DND-41 (cell line): Measurements from ENCODE around the gene RBL2.
A peak's percentile ranks its signal among the peaks of the same experiment; 100 is the strongest.

Experiments
- ATAC-seq: fragments of 200-7000 bp; cut with Tn5 transposase; 3 replicates; pipeline ENCODE4 v1.9.1; 2021; ENCODE audit warnings: low read depth; ENCODE audit not compliant: insufficient read depth
- DNase-seq: peaks from one replicate; pipeline ENCODE4 v3.0.0-alpha.2; 2020
- H2AFZ ChIP-seq: 2 replicates; pipeline ENCODE4 v1.6.0; 2012; ENCODE audit warnings: low read depth, low read length
- H3K27ac ChIP-seq: 2 replicates; pipeline ENCODE4 v1.5.1; 2012; ENCODE audit warnings: low read length, inconsistent platforms
- H3K27me3 ChIP-seq: fragments of 200-600 bp; sonication (generic); 2 replicates; pipeline ENCODE4 v1.6.0; 2012; ENCODE audit warnings: low read length, mild to moderate bottlenecking, inconsistent platforms; ENCODE audit not compliant: insufficient read depth, poor library complexity
- H3K36me3 ChIP-seq: 2 replicates; pipeline ENCODE4 v1.5.1; 2012; ENCODE audit warnings: low read length, inconsistent platforms; ENCODE audit not compliant: insufficient read depth
- H3K4me1 ChIP-seq: 2 replicates; pipeline ENCODE4 v1.5.1; 2012; ENCODE audit warnings: mild to moderate bottlenecking, low read length; ENCODE audit not compliant: insufficient read depth
- H3K4me2 ChIP-seq: 2 replicates; pipeline ENCODE4 v1.6.0; 2012; ENCODE audit warnings: mild to moderate bottlenecking, moderate library complexity, low read length, inconsistent platforms; ENCODE audit not compliant: insufficient read depth
- H3K4me3 ChIP-seq, 2 experiments: fragments of 200-600 bp in 1 of 2; shearing (Covaris generic) in 1 of 2; 2 replicates each; pipeline ENCODE4 v1.5.1; 2012 to 2016; ENCODE audit warnings: inconsistent platforms in 2 of 2, low read length in 2 of 2, mild to moderate bottlenecking in 2 of 2, low read depth in 1 of 2, moderate library complexity in 1 of 2
- H3K79me2 ChIP-seq: 2 replicates; pipeline ENCODE4 v1.6.0; 2012; ENCODE audit warnings: low read length, inconsistent platforms; ENCODE audit not compliant: insufficient read depth
- H3K9ac ChIP-seq: 2 replicates; pipeline ENCODE4 v1.6.0; 2012; ENCODE audit warnings: low read depth, mild to moderate bottlenecking, inconsistent platforms, low read length, moderate library complexity
- H3K9me3 ChIP-seq: 2 replicates; pipeline ENCODE4 v1.5.1; 2012; ENCODE audit warnings: low read length, moderate library complexity, mild to moderate bottlenecking, inconsistent platforms; ENCODE audit not compliant: insufficient read depth, severe bottlenecking
- H4K20me1 ChIP-seq: 2 replicates; pipeline ENCODE4 v1.6.0; 2012; ENCODE audit warnings: low read length; ENCODE audit not compliant: insufficient read depth
- CTCF ChIP-seq: IDR thresholded peaks from 2 replicates; pipeline ENCODE4 v1.5.1; 2012; ENCODE audit warnings: borderline replicate concordance, low read length, moderate library complexity, mild to moderate bottlenecking; ENCODE audit not compliant: poor library complexity, severe bottlenecking; ENCODE audit errors: extremely low read depth
- EZH2 ChIP-seq: IDR thresholded peaks from 3 replicates; pipeline ENCODE4 v1.6.1; 2012; ENCODE audit warnings: borderline replicate concordance, low read depth, mild to moderate bottlenecking, moderate library complexity, low read length, inconsistent platforms; ENCODE audit not compliant: severe bottlenecking

Gene RBL2

GRCh38 chr16:53433509-53433908 is 762 bp upstream of the RBL2 start:
- DNase-seq (no peak), ATAC-seq (no peak)
- no peaks in the 10 kb centered on the region for H3K27me3 ChIP-seq
- no peak overlapping the region; the same call in 1 of the 2 replicates for H3K27ac ChIP-seq
- peak overlapping the region; percentile 94 for H2AFZ ChIP-seq
- peaks cover 5% of the 10 kb centered on the region; the same call in 1 of the 2 replicates for H3K36me3 ChIP-seq
- H3K4me2 ChIP-seq, result peak overlapping the region; percentile 85; the same call in 1 of the 2 replicates
- no peak overlapping the region for H3K9ac ChIP-seq
- H3K9me3 ChIP-seq, result no peaks in the 10 kb centered on the region
- H3K4me1 ChIP-seq, result peaks cover 25% of the 10 kb centered on the region
- H3K4me3 ChIP-seq, result peak overlapping the region in 1 of 2 experiments; percentile 77; a peak in 2 of 4 replicates
- TF ChIP-seq CTCF, result no peak
- TF ChIP-seq EZH2, result no peak
- H4K20me1 ChIP-seq, result peaks cover 26% of the 10 kb centered on the region
- peaks cover 41% of the 10 kb centered on the region for H3K79me2 ChIP-seq

- DNase-seq, result no peak
- peak overlapping the region; percentile 95 for H3K9ac ChIP-seq
- peaks cover 26% of the 10 kb centered on the region for H4K20me1 ChIP-seq
- H3K4me1 ChIP-seq, result peaks cover 25% of the 10 kb centered on the region
- H3K79me2 ChIP-seq, result peaks cover 45% of the 10 kb centered on the region
- no peak for ATAC-seq
- peak overlapping the region; percentile 95 for H3K27ac ChIP-seq
- peaks cover 7% of the 10 kb centered on the region for H3K36me3 ChIP-seq
- H3K4me2 ChIP-seq, result peak overlapping the region; percentile 85
- no peaks in the 10 kb centered on the region for H3K9me3 ChIP-seq
- peak overlapping the region; percentile 77 to 82; a peak in 3 of 4 replicates for H3K4me3 ChIP-seq
- no peaks in the 10 kb centered on the region for H3K27me3 ChIP-seq
- peak overlapping the region; percentile 94 for H2AFZ ChIP-seq
- TF ChIP-seq CTCF, result no peak
- no peak for TF ChIP-seq EZH2
Measured at GRCh38 chr16:53433930-53434376, 318 bp upstream of the RBL2 start.

GRCh38 chr16:53435066-53435688 is 906 bp downstream of the RBL2 start:
- Histone ChIP-seq H2AFZ (peak overlapping the region; percentile 94), H3K4me1 (peaks cover 25% of the 10 kb centered on the region), H3K9me3 (no peaks in the 10 kb centered on the region), H3K36me3 (peaks cover 19% of the 10 kb centered on the region), H3K27me3 (no peaks in the 10 kb centered on the region), H3K27ac (peak overlapping the region; percentile 95), H4K20me1 (peaks cover 26% of the 10 kb centered on the region), H3K4me3 (peak overlapping the region; percentile 77 to 82), H3K9ac (peak overlapping the region; percentile 95), H3K79me2 (peaks cover 50% of the 10 kb centered on the region), H3K4me2 (peak overlapping the region; percentile 85)
- DNase-seq (peak; percentile 61), ATAC-seq (peak; percentile 74)
- TF ChIP-seq CTCF, result no peak
- TF ChIP-seq EZH2, result no peak
